GM12878 (cell line): ENCODE data around the gene THRB.

Source experiments
- FOXM1 ChIP-seq: IDR thresholded peaks from 2 replicates; pipeline ENCODE4 v1.6.1; 2012; ENCODE audit warnings: low read depth, mild to moderate bottlenecking, inconsistent platforms, low read length, moderate library complexity
- NR2C2 ChIP-seq: IDR thresholded peaks from 2 replicates; pipeline ENCODE4 v1.6.1; 2011; ENCODE audit warnings: borderline replicate concordance, low read depth; ENCODE audit not compliant: control insufficient read depth, insufficient read length
- POLR2A ChIP-seq: IDR thresholded peaks from 2 replicates; pipeline ENCODE4 v1.6.1; 2011; ENCODE audit warnings: low read depth, mild to moderate bottlenecking, low read length
- POLR2AphosphoS5 ChIP-seq: IDR thresholded peaks from 2 replicates; pipeline ENCODE4 v1.6.1; 2011; ENCODE audit warnings: mild to moderate bottlenecking, low read length, inconsistent platforms
- SIN3A ChIP-seq: IDR thresholded peaks from 2 replicates; pipeline ENCODE4 v1.6.1; 2012; ENCODE audit warnings: low read depth, low read length, improper control_type of control experiment
- SMC3 ChIP-seq: IDR thresholded peaks from 2 replicates; pipeline ENCODE4 v1.6.1; 2011; ENCODE audit warnings: low read length, improper control_type of control experiment, borderline replicate concordance
- YBX1 ChIP-seq: fragments of 450-650 bp; IDR thresholded peaks from 2 replicates; pipeline ENCODE4 v1.6.1; 2016; ENCODE audit warnings: antibody characterized with exemption
- ZNF274 ChIP-seq: IDR thresholded peaks from one replicate; pipeline ENCODE4 v1.8.0; 2011; ENCODE audit not compliant: insufficient read length, insufficient read depth
- TF ChIP-seq, protein P1 (sequence below), 3 experiments: IDR thresholded peaks in 2 of 3; conservative IDR thresholded peaks in 1 of 3; 2 replicates each; pipeline ENCODE4 v1.5.1; 2011; ENCODE audit warnings: low read depth in 3 of 3, low read length in 3 of 3, mild to moderate bottlenecking in 3 of 3, control low read depth in 2 of 3, moderate library complexity in 2 of 3, inconsistent platforms in 1 of 3, mixed read lengths in 1 of 3; ENCODE audit not compliant: control insufficient read depth in 2 of 3, insufficient read depth in 1 of 3; ENCODE audit errors: extremely low read depth in 1 of 3
- TF ChIP-seq, protein P2 (sequence below): IDR thresholded peaks from 2 replicates; pipeline ENCODE4 v1.6.1; 2012; ENCODE audit warnings: low read length, inconsistent platforms
- TF ChIP-seq, protein P3 (sequence below): fragments of 450-650 bp; formaldehyde crosslinking; IDR thresholded peaks from 2 replicates; pipeline ENCODE4 v1.5.0; 2022; ENCODE audit warnings: mild to moderate bottlenecking, missing genetic modification characterization
- TF ChIP-seq, protein P4 (sequence below): IDR thresholded peaks from 2 replicates; pipeline ENCODE4 v1.6.1; 2012; ENCODE audit warnings: low read depth, low read length, improper control_type of control experiment

DNA sequence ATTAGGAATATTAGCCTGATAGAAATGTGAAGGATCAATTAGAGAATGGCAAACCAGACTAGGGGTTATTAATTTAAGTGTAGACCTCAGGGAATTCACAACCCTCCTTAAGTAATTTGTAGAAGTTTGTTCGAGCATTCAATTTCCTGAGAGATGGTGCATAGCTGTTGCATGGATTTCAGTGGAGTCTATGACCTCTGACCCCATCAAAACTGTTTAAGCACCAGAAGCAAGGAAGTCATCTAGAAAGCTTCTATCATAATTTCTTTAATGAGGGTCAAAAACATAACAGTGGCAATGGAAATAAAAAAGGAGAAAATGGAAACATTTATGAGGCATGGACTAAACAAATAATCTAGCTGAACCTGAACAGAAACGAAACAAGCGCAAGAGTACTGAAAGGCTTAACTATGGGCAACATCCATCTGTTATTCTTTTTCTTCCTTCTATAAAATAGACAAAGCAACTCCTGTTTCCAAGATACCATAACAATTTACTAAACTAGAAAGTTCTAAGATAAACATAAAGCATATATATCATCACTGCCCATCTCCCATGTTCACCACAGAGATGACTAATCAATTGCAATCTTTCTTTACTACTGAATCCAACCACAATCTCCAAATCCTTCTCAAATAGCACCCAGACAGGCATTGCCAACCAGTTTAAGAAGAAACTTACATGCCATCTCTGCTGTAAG, 151.4 kb downstream of the THRB start:
- TF ChIP-seq, protein P1, sequence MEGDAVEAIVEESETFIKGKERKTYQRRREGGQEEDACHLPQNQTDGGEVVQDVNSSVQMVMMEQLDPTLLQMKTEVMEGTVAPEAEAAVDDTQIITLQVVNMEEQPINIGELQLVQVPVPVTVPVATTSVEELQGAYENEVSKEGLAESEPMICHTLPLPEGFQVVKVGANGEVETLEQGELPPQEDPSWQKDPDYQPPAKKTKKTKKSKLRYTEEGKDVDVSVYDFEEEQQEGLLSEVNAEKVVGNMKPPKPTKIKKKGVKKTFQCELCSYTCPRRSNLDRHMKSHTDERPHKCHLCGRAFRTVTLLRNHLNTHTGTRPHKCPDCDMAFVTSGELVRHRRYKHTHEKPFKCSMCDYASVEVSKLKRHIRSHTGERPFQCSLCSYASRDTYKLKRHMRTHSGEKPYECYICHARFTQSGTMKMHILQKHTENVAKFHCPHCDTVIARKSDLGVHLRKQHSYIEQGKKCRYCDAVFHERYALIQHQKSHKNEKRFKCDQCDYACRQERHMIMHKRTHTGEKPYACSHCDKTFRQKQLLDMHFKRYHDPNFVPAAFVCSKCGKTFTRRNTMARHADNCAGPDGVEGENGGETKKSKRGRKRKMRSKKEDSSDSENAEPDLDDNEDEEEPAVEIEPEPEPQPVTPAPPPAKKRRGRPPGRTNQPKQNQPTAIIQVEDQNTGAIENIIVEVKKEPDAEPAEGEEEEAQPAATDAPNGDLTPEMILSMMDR (IDR thresholded peaks at IDR 0.05 in 2 of 3, conservative IDR thresholded peaks at IDR 0.05 in 1 of 3; ENCODE audit: control insufficient read depth in 2 of 3, extremely low read depth in 1 of 3, insufficient read depth in 1 of 3, low read depth in 3 of 3, low read length in 3 of 3), result no peak
- TF ChIP-seq SMC3 (no peak), POLR2A (no peak), YBX1 (no peak), FOXM1 (no peak), ZNF274 (no peak), NR2C2 (no peak), POLR2AphosphoS5 (no peak), SIN3A (no peak)
- TF ChIP-seq, protein P2, sequence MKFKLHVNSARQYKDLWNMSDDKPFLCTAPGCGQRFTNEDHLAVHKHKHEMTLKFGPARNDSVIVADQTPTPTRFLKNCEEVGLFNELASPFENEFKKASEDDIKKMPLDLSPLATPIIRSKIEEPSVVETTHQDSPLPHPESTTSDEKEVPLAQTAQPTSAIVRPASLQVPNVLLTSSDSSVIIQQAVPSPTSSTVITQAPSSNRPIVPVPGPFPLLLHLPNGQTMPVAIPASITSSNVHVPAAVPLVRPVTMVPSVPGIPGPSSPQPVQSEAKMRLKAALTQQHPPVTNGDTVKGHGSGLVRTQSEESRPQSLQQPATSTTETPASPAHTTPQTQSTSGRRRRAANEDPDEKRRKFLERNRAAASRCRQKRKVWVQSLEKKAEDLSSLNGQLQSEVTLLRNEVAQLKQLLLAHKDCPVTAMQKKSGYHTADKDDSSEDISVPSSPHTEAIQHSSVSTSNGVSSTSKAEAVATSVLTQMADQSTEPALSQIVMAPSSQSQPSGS, result no peak
- TF ChIP-seq, protein P3, sequence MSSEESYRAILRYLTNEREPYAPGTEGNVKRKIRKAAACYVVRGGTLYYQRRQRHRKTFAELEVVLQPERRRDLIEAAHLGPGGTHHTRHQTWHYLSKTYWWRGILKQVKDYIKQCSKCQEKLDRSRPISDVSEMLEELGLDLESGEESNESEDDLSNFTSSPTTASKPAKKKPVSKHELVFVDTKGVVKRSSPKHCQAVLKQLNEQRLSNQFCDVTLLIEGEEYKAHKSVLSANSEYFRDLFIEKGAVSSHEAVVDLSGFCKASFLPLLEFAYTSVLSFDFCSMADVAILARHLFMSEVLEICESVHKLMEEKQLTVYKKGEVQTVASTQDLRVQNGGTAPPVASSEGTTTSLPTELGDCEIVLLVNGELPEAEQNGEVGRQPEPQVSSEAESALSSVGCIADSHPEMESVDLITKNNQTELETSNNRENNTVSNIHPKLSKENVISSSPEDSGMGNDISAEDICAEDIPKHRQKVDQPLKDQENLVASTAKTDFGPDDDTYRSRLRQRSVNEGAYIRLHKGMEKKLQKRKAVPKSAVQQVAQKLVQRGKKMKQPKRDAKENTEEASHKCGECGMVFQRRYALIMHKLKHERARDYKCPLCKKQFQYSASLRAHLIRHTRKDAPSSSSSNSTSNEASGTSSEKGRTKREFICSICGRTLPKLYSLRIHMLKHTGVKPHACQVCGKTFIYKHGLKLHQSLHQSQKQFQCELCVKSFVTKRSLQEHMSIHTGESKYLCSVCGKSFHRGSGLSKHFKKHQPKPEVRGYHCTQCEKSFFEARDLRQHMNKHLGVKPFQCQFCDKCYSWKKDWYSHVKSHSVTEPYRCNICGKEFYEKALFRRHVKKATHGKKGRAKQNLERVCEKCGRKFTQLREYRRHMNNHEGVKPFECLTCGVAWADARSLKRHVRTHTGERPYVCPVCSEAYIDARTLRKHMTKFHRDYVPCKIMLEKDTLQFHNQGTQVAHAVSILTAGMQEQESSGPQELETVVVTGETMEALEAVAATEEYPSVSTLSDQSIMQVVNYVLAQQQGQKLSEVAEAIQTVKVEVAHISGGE, result no peak
- TF ChIP-seq, protein P4, sequence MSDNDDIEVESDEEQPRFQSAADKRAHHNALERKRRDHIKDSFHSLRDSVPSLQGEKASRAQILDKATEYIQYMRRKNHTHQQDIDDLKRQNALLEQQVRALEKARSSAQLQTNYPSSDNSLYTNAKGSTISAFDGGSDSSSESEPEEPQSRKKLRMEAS, result no peak
